Smooth muscle cell (in vitro differentiated cells): ENCODE results near the gene SMIM45.

ENCODE experiments used
- DNase-seq: peaks from one replicate; lab custom pipeline; 2025; ENCODE audit not compliant: unreplicated experiment; lab: John Stamatoyannopoulos, UW
- H2AFZ ChIP-seq: fragments of 200-600 bp; sonication (generic); 2 replicates; pipeline ENCODE4 v1.6.0; 2016; ENCODE audit warnings: antibody characterized with exemption, low read depth, mild to moderate bottlenecking
- H3F3A ChIP-seq: fragments of 200-600 bp; sonication (generic); 2 replicates; pipeline ENCODE4 v1.6.0; 2017; ENCODE audit warnings: antibody characterized with exemption, low read depth
- H3K27ac ChIP-seq: fragments of 200-600 bp; sonication (generic); 2 replicates; pipeline ENCODE4 v1.5.1; 2016; ENCODE audit warnings: low read depth, mild to moderate bottlenecking
- H3K27me3 ChIP-seq: fragments of 200-600 bp; sonication (generic); 2 replicates; pipeline ENCODE4 v1.6.1; 2016; ENCODE audit warnings: low read depth, mild to moderate bottlenecking
- H3K36me3 ChIP-seq: fragments of 200-600 bp; sonication (generic); 2 replicates; pipeline ENCODE4 v1.5.1; 2016; ENCODE audit warnings: low read depth
- H3K4me1 ChIP-seq: fragments of 200-600 bp; sonication (generic); 2 replicates; pipeline ENCODE4 v1.5.1; 2016; ENCODE audit warnings: low read depth
- H3K4me2 ChIP-seq: fragments of 200-600 bp; sonication (generic); 2 replicates; pipeline ENCODE4 v1.6.0; 2016; ENCODE audit warnings: mild to moderate bottlenecking
- H3K4me3 ChIP-seq: fragments of 200-600 bp; sonication (generic); 2 replicates; pipeline ENCODE4 v1.5.1; 2016; ENCODE audit warnings: mild to moderate bottlenecking
- H3K79me2 ChIP-seq: fragments of 200-600 bp; sonication (generic); 2 replicates; pipeline ENCODE4 v1.6.0; 2016; ENCODE audit warnings: low read depth, mild to moderate bottlenecking
- H3K9ac ChIP-seq: fragments of 200-600 bp; sonication (generic); 2 replicates; pipeline ENCODE4 v1.6.0; 2016; ENCODE audit warnings: low read depth
- H3K9me3 ChIP-seq: fragments of 200-600 bp; sonication (generic); replicated peaks from 2 replicates; pipeline ENCODE4 v1.5.1; 2016; ENCODE audit warnings: low read depth
- H4K20me1 ChIP-seq: fragments of 200-600 bp; sonication (generic); 2 replicates; pipeline ENCODE4 v1.6.0; 2016; ENCODE audit warnings: low read depth
- WGBS: methylation state at CpG from one replicate; pipeline ENCODE4 v1.1.7; 2016; ENCODE audit warnings: low lambda C conversion rate; 5-methylcytosine and 5-hydroxymethylcytosine counted together
- TF ChIP-seq, protein P1 (sequence below): fragments of 200-600 bp; sonication (generic); IDR thresholded peaks from 2 replicates; pipeline ENCODE4 v1.5.1; 2017; ENCODE audit warnings: borderline replicate concordance, mild to moderate bottlenecking, antibody characterized with exemption; ENCODE audit not compliant: insufficient read depth, poor library complexity, severe bottlenecking

SMIM45 gene

DNA sequence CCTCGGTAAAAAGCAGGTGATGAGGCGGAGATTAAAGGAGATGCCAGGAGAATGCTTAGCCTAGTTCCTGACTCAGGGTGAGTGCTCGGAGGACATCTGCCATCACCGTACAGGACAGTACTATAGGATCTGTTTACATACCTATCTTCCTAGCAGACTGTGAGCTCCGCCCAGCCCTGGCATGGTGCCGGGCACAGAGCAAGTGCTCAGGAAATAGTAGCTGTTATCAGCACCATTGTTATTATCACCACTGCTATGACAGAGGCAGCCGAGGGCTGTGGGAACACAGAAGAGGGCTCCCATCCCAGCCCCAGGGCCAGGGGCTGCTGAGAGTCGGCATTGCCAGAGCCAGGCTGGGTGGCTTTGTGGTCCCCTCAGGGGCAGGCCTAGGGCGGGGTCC, 16.7 kb downstream of the SMIM45 start:
- Histone ChIP-seq H3K9me3 (no peaks in the 10 kb centered on the region), H3K27me3 (peaks cover 4% of the 10 kb centered on the region), H3K4me2 (no peak overlapping the region), H3K79me2 (no peaks in the 10 kb centered on the region), H2AFZ (no peak overlapping the region), H3K4me3 (no peak overlapping the region), H3K36me3 (no peaks in the 10 kb centered on the region), H3K4me1 (peaks cover 7% of the 10 kb centered on the region), H3K27ac (no peak overlapping the region), H4K20me1 (no peaks in the 10 kb centered on the region), H3K9ac (no peak overlapping the region), H3F3A (no peaks in the 10 kb centered on the region)
- DNase-seq = no peak
- WGBS = 76% methylated on average over 9 of the region's 9 CpGs
- TF ChIP-seq, protein P1, sequence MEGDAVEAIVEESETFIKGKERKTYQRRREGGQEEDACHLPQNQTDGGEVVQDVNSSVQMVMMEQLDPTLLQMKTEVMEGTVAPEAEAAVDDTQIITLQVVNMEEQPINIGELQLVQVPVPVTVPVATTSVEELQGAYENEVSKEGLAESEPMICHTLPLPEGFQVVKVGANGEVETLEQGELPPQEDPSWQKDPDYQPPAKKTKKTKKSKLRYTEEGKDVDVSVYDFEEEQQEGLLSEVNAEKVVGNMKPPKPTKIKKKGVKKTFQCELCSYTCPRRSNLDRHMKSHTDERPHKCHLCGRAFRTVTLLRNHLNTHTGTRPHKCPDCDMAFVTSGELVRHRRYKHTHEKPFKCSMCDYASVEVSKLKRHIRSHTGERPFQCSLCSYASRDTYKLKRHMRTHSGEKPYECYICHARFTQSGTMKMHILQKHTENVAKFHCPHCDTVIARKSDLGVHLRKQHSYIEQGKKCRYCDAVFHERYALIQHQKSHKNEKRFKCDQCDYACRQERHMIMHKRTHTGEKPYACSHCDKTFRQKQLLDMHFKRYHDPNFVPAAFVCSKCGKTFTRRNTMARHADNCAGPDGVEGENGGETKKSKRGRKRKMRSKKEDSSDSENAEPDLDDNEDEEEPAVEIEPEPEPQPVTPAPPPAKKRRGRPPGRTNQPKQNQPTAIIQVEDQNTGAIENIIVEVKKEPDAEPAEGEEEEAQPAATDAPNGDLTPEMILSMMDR = no peak

DNA sequence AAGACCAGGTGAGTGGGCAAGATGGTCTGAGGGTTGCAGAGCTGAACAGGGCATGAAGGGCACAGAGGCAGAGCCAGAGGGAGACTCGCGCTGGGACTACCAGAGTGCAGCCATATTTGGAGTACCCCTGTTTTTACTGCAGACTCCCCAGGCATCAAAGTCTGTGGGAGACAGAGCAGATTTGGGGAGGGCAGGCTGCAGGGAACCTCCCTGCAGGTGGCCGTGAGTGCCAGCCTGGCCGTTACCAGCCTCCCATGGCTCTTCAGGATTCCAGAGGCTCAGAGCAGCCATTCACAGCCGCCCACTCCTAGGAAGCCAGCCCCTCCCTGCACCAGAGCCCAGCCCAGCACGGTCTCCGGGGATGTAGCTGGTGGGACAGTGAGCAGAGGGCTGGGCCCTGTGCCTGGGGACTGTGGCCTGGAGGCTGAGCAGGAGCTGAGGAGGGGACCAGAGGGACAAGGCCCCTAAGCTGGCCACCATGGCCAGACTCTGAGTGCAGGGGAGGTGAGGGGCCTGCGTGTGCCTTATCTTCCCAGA, 17.2 kb downstream of the SMIM45 start, which contains the start of gene SEPTIN3:
Gene SEPTIN3 (plus strand): TSS at position 334 of the 537 bp plus-strand sequence. CDS start 2,050 bp downstream, outside the sequence.
- Histone ChIP-seq H3K79me2 (no peaks in the 10 kb centered on the region), H3K36me3 (no peaks in the 10 kb centered on the region), H3K9me3 (no peaks in the 10 kb centered on the region), H3K4me2 (no peak within 1 kb of the TSS), H3K4me1 (peaks cover 4% of the 10 kb centered on the region), H2AFZ (no peak within 1 kb of the TSS), H4K20me1 (no peaks in the 10 kb centered on the region), H3K27ac (no peak within 1 kb of the TSS), H3K9ac (no peak within 1 kb of the TSS), H3K4me3 (no peak within 1 kb of the TSS), H3K27me3 (peaks cover 4% of the 10 kb centered on the region), H3F3A (no peaks in the 10 kb centered on the region)
- TF ChIP-seq, protein P1 = no peak
- WGBS = 60% methylated on average over 8 of the region's 8 CpGs
- DNase-seq = no peak

DNA sequence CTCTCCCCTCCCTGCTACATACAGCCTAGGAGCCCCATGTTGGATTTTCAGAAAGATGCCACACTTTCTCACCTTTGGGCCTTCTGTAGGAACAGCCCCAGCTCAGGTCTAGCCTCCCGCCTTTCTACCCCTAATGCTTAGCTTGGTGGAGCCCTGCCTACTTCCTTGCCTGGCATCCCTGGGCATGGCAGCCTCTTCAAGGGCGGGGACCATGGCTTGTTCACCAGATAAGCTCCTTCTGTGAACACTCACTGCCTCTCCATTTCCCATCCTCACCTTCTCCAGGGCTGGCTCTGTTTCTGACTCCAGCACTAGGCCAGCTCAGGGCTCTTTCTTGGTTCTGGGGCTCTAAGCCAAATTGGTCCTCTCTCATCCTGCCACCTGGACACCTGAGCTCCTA, 18.7 kb downstream of the SMIM45 start:
- Histone ChIP-seq H2AFZ (no peak overlapping the region), H3K9me3 (no peaks in the 10 kb centered on the region), H3K4me3 (no peak overlapping the region), H3K27ac (no peak overlapping the region), H3K27me3 (peaks cover 13% of the 10 kb centered on the region), H3K9ac (no peak overlapping the region), H3K36me3 (no peaks in the 10 kb centered on the region), H3K4me2 (no peak overlapping the region), H3K79me2 (no peaks in the 10 kb centered on the region), H3K4me1 (peaks cover 4% of the 10 kb centered on the region), H4K20me1 (no peaks in the 10 kb centered on the region), H3F3A (no peaks in the 10 kb centered on the region)
- no peak for DNase-seq
- WGBS = 93% methylated on average over 2 of the region's 2 CpGs
- TF ChIP-seq, protein P1 = no peak

DNA sequence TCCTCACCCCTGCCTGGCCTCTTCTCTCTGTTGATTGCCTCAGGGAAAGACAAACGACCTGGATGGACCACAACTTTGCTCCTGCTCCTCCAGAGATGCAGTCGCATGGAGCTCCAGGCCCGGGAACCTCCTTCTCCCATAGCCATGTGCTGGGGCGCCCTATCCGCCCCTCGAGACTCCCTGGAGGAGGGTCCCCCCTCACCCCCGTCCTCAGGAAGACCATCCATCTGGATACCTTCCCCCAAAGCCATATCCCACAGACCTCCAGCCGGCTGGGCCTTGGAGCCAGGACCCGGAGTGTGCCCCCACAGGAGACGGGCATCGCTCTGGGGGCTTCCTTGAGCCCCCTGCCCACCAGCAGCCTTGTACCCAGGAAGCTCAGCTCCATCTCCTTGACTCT, 19.5 kb downstream of the SMIM45 start:
- no peak for DNase-seq
- Histone ChIP-seq H3K79me2 (no peaks in the 10 kb centered on the region), H3K4me3 (no peak overlapping the region), H3K36me3 (no peaks in the 10 kb centered on the region), H3K4me2 (no peak overlapping the region), H3K9me3 (no peaks in the 10 kb centered on the region), H4K20me1 (no peaks in the 10 kb centered on the region), H3K4me1 (peaks cover 7% of the 10 kb centered on the region), H3K9ac (no peak overlapping the region), H3K27ac (no peak overlapping the region), H3K27me3 (peaks cover 21% of the 10 kb centered on the region), H3F3A (no peaks in the 10 kb centered on the region), H2AFZ (no peak overlapping the region)
- TF ChIP-seq, protein P1 = no peak
- WGBS = 88% methylated on average over 10 of the region's 11 CpGs
